ENCODE data around the gene DUSP15.
"Not testable (repeated sequence)": the region's sequence is repeated elsewhere in the genome, so short reads cannot be mapped to it uniquely, and the experiment has no call there.

The DUSP15 gene, protein sequence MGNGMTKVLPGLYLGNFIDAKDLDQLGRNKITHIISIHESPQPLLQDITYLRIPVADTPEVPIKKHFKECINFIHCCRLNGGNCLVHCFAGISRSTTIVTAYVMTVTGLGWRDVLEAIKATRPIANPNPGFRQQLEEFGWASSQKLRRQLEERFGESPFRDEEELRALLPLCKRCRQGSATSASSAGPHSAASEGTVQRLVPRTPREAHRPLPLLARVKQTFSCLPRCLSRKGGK

GRCh38 chr20:31869942-31870725 lies at the start of gene DUSP15, which contains the start of gene TTLL9:
TSS of gene DUSP15 (minus strand) at chr20:31870527. CDS start at chr20:31870337, 190 bp downstream.
TSS of gene TTLL9 (plus strand) at chr20:31870634. CDS start at chr20:31871127, 493 bp downstream.
- DNase-seq, result no peak

GRCh38 chr20:31919410-31920155 lies 49.3 kb upstream of the DUSP15 start:
- no peak for DNase-seq

DNA sequence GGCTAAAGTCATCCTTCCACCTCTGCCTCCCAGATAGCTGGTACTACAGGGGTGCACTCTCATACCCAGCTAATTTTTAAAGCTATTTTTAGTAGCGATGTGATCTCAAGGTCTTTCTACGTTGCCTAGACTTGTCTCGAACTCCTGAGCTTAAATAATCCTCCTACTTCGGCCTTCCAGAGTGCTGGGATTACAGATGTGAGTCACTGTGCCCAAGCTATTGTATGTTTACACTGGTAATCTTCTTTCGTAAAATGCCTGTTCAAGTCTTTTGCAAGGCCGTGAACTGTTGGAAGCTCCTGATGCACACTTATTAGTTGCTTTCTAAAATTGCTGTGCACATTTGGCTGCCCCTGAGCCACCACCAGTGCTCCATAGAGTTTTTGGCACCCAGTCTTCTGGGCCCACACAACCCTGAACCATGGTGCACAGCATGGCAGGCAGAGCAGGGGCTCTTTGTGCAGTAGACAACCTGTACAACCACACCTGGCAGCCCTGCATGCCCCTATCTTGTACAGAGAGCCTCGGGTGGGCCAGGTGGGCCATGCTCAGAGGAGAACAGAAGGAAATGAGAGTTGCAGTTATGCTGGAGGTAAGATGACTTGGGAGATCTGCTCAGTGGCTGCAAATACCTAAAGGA lies 48.3 kb upstream of the DUSP15 start:
- no peak for DNase-seq

DNA sequence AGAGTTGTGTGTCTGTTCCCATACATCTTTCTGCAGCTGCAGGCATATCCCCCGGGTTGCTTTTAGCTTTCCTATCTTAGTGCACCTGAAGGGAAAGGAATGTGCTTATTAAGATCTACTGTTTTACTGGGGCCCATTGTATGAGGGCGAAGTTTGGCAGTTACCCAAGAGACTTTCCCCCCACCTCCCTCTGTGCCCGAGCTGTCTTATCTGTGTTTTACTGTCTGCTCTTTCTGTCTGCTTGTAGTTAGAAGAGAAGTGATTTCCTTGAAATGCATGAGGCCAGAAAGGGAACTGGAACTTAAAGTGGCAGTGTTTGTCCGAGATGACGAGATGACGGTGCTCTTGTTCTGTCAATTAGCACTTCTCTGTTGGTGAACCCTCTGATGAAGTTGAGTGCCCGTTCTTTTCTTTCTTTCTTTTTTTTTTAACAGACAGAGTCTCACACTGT lies 47.7 kb upstream of the DUSP15 start:
- not testable (repeated sequence) for DNase-seq

- no peak for DNase-seq
Measured at GRCh38 chr20:31916708-31917107, 46.4 kb upstream of the DUSP15 start.

DNA sequence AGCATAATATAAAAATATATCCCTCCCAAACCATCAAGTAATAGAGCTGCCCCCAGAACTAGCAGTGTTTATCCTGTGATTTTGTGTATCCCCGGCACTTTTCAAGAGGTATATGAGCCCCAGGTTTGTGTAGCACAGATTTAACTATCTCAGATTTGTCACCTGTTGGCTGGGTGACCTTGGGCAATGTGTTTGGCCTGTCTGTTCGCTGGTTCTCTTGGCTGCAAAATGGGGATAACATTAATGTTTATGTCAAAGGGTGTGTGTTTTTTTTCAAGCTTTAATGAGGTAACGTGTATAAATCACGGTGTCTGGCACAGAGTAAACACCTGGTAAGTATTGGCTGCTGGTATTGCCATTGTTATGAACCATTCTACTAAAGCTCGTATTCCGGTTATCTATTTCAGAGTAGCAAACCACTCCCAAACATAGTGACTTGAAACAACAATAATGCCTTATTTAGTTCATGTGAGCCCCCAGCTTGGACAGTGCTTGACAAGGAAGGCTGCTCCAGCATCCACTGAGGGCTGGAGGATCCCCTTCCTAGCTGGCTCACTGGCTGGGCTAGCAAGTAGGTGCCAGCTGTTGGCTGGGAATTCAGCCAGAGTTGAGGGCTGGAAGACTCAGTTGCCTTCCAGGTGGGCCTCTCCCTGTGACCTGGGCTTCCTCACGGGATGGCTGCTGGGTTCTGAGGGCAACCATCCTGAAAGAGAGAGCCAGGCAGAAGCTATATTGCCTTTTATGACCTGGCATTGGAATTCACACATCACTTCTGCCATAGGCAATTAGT lies 45.4 kb upstream of the DUSP15 start:
- no peak for DNase-seq

GRCh38 chr20:31914170-31914569 lies 43.8 kb upstream of the DUSP15 start:
- no peak for DNase-seq

DNA sequence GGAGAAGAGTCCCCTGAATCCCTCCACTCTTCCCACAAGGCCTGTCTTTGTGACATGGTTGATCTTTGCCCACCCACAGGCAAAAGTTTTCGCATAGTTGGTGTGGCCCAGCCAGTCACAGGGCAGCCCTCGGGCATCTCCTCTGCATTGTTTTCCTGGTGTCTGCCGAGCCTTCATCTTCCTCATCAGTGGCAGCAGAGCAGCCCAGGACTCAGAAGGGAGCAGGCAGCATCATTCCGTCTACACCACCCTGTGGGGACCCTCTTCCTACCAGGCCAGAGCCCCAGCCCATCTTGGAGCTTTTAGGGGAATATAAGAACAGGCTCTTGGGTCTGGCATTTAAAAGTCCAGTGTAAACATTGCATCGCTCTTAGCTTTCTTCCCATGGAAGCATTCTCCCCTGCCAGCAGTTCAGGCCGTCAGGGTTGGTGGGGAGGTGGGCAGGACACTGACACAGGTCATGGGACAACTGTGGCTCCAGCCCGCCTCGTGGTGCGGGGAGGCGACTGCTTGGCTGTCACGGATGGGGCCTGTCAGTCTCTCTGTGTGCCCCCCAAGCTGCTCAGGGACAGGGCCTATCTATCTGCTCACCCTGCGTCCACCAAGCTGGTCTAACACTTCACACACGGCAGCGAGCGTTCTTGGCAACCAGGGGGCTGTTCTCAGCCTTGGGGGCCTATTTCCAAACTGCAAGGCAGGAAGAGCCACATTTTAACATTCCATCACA lies 43.3 kb upstream of the DUSP15 start:
- no peak for DNase-seq

- DNase-seq, result no peak
Measured at GRCh38 chr20:31910071-31910803, 39.9 kb upstream of the DUSP15 start.

DNA sequence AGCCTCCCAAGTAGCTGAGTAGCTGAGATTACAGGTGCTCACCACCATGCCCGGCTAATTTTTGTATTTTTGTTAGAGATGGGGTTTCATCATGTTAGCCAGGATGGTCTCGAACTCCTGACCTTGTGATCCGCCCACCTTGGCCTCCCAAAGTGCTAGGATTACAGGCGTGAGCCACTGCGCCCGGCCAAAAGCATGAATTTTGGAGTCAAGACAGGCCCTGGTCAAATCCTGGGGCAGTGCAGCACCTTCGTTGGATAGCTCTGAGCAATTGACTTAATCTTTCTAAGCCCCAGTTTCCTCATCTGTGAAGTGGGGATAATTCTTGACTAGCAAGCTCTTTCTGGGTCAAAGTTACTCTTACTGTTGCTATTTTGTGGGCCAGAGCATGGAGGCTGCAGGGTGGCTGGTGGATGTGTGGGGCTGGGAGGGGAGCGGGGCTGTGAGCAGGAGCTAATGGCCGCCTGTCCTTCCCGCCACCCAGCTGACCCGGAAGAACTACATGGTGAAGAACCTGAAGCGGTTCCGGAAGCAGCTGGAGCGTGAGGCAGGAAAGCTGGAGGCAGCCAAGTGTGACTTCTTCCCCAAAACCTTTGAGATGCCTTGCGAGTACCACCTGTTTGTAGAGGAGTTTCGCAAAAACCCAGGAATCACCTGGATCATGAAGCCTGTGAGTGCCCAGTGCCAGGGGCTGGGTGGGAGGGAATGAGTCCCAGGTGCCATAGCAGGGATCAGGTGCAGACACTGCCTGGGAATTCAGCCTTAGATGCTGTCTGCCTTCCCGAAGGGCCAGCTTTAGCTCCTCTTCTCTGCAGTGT lies 39.1 kb upstream of the DUSP15 start:
- DNase-seq, result no peak

DNA sequence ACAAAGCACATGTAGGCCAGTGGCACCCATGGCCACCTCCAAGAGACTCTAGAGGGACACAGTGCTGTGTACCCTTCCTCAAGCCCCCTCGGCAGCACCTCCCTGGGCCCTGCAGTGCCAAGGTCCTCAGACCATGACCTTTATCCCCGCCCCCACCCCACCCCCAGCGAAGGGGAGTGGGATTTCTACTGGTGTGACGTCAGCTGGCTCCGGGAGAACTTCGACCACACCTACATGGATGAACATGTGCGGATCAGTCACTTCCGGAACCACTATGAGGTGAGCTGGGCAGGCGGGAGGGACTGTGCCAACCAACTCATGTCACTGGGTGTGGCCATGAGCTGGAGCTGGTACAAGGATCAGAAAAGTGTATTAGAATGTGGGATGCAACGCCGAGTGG lies 38.1 kb upstream of the DUSP15 start:
- no peak for DNase-seq

- DNase-seq, result no peak
Measured at GRCh38 chr20:31908016-31908415, 37.7 kb upstream of the DUSP15 start.

DNA sequence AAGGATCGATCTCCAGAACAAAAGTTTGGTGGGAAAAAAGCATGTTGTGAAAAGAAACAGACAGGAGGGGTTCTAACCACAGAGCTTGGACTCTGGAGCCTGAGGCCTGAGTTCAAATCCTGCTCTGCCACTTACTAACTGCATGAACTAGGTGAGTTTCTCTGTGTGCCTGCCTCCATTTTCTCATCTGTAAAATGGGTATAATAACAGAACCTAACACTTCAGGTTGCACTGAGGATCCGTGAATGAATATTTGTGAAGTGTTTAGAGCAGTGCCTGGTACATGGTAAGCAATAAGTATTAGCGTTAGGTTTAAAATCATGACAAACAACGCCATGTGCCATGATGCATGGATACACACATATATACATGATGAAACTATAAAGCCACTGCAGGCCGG lies 36.7 kb upstream of the DUSP15 start:
- no peak for DNase-seq

GRCh38 chr20:31906001-31906400 lies 35.7 kb upstream of the DUSP15 start:
- DNase-seq, result no peak

GRCh38 chr20:31903627-31904386 lies 33.5 kb upstream of the DUSP15 start:
- DNase-seq, result no peak

- DNase-seq, result no peak
Measured at GRCh38 chr20:31901615-31902014, 31.3 kb upstream of the DUSP15 start.

GRCh38 chr20:31897541-31897940 lies 27.2 kb upstream of the DUSP15 start:
- no peak for DNase-seq

DNA sequence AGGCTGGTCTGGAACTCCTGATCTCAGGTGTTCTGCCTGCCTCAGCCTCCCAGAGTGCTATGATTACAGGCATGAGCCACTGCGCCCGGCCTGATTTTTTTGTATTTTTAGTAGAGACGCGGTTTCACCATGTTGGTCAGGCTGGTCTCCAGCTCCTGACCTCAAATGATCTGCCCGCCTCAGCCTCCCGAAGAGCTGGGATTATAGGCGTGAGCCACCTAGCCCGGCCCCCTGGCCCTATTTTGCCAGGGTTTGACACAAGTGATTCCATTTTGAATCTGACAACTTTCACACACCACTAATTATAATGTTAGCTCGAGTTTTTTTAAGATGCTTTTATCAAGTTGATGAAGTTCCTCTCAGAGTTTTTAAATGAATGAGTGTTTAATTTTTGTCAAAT lies 25.7 kb upstream of the DUSP15 start:
- no peak for DNase-seq

Data from CD4-positive, alpha-beta T cell treated with Interleukin-12 subunit alpha and Interleukin-12 subunit beta, for 1 hour (primary cell).